Suprapubic skin (tissue), 4 donors: Measurements from ENCODE around the gene PGM2L1. TPM values are rescaled to one million over a fixed set of nuclear protein-coding genes. Genes with fewer than 3 reads are reported as not detected.

ENCODE experiments used
- DNase-seq, 2 donors: peaks; one replicate each; pipeline ENCODE4 v3.0.0-alpha.2; 2019; ENCODE audit warnings: low spot score in 2 of 2
- H3K27ac ChIP-seq: fragments of 200-600 bp; sonication (generic); one replicate; pipeline ENCODE4 v1.5.1; 2019
- H3K27me3 ChIP-seq: fragments of 200-600 bp; sonication (generic); one replicate; pipeline ENCODE4 v1.5.1; 2019
- H3K36me3 ChIP-seq: fragments of 200-600 bp; sonication (generic); one replicate; pipeline ENCODE4 v1.5.1; 2019
- H3K4me1 ChIP-seq: fragments of 200-600 bp; sonication (generic); one replicate; pipeline ENCODE4 v1.5.1; 2019
- H3K4me3 ChIP-seq: fragments of 200-600 bp; sonication (generic); one replicate; pipeline ENCODE4 v1.5.1; 2019; ENCODE audit warnings: mild to moderate bottlenecking
- H3K9me3 ChIP-seq: fragments of 200-600 bp; sonication (generic); one replicate; pipeline ENCODE4 v1.5.1; 2019
- EP300 ChIP-seq: sonication (generic); formaldehyde crosslinking; IDR thresholded peaks from one replicate; pipeline ENCODE4 v1.6.1; 2017; ENCODE audit warnings: antibody characterized with exemption
- POLR2A ChIP-seq, 2 donors: fragments of 450-650 bp; IDR thresholded peaks; one replicate each; pipeline ENCODE4 v1.6.1; 2017; ENCODE audit warnings: antibody characterized with exemption in 2 of 2, mild to moderate bottlenecking in 2 of 2, moderate library complexity in 2 of 2
- POLR2AphosphoS5 ChIP-seq, 3 donors: sonication (generic); formaldehyde crosslinking; IDR thresholded peaks; one replicate each; pipeline ENCODE4 v1.6.1; 2017; ENCODE audit warnings: antibody characterized with exemption in 3 of 3
- WGBS: methylation state at CpG from one replicate; pipeline ENCODE4 v1.1.5; 2018; 5-methylcytosine and 5-hydroxymethylcytosine counted together
- total RNA-seq, 4 donors: library from RNA; depleted of rRNA; stranded (reverse); fragments of >200 nt; gene quantifications; one replicate each; pipeline ENCODE4 v1.1.0, GENCODE V29; 2016
- TF ChIP-seq, protein P1 (sequence below), 2 donors: fragments of 200-600 bp in 1 of 2; fragments of 450-650 bp in 1 of 2; sonication (generic) in 1 of 2; IDR thresholded peaks; one replicate each; pipeline ENCODE4 v1.5.1; 2016 to 2019; ENCODE audit warnings: antibody characterized with exemption in 2 of 2, mild to moderate bottlenecking in 1 of 2, moderate library complexity in 1 of 2

PGM2L1 gene
- total RNA-seq, 4 donors from 2014 or later = 0.91 to 3.9 (median 2.0) TPM

DNA sequence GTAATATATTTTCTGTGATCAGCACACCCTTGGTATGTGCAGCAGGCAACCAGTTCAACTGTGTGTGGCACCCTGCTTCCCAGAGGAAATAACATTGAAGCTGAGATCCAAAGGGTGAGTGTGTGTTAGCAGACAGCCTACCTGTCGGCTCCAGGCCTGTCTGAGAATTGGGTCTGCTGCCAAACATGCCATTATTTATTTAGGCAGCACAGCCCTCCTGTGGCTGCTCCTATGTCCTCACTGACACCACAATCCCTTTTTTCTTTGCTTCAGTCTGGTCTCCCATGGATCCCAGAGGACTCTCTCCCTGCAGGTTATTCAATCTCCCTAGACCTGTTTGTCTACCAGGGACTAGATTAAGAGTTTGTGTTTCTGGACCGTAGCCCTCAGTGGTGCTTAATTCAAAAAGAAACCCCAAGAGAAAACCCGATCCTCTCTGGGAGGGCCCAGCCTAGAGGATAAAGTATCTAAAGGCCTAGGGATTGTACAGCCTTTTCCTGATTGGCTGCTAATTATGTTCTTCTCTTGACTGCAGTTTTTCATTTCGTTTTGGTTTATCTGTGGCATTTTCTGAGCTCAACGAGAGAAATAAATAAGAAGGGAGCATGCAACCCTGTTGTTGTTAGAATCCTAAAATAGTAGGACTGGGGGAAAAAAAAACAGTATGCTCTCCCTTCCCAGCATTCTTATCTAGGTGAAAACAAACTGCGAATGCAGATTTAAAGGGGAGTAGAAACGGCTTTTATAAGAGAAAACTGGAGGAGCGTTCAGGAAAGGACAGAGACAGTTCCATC is 45.0 kb upstream of the PGM2L1 start:
- no peaks in the 10 kb centered on the region for H3K36me3 ChIP-seq
- peaks cover 15% of the 10 kb centered on the region for H3K4me1 ChIP-seq
- H3K4me3 ChIP-seq = no peak overlapping the region
- TF ChIP-seq POLR2AphosphoS5 (IDR thresholded peaks at IDR 0.05) = no peak
- no peak for TF ChIP-seq EP300
- no peak for TF ChIP-seq POLR2A (IDR thresholded peaks at IDR 0.05)
- TF ChIP-seq, protein P1, sequence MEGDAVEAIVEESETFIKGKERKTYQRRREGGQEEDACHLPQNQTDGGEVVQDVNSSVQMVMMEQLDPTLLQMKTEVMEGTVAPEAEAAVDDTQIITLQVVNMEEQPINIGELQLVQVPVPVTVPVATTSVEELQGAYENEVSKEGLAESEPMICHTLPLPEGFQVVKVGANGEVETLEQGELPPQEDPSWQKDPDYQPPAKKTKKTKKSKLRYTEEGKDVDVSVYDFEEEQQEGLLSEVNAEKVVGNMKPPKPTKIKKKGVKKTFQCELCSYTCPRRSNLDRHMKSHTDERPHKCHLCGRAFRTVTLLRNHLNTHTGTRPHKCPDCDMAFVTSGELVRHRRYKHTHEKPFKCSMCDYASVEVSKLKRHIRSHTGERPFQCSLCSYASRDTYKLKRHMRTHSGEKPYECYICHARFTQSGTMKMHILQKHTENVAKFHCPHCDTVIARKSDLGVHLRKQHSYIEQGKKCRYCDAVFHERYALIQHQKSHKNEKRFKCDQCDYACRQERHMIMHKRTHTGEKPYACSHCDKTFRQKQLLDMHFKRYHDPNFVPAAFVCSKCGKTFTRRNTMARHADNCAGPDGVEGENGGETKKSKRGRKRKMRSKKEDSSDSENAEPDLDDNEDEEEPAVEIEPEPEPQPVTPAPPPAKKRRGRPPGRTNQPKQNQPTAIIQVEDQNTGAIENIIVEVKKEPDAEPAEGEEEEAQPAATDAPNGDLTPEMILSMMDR (IDR thresholded peaks at IDR 0.05) = no peak
- H3K9me3 ChIP-seq = no peaks in the 10 kb centered on the region
- 53% methylated on average over 8 of the region's 8 CpGs for WGBS
- H3K27ac ChIP-seq = no peak overlapping the region
- H3K27me3 ChIP-seq = no peaks in the 10 kb centered on the region
- DNase-seq = no peak

GRCh38 chr11:74442636-74443035 is 44.4 kb upstream of the PGM2L1 start:
- WGBS = 65% methylated on average over 3 of the region's 3 CpGs
- TF ChIP-seq, protein P1 (IDR thresholded peaks at IDR 0.05) = no peak
- TF ChIP-seq POLR2AphosphoS5 (IDR thresholded peaks at IDR 0.05) = no peak
- no peak for TF ChIP-seq POLR2A (IDR thresholded peaks at IDR 0.05)
- no peak for TF ChIP-seq EP300
- Histone ChIP-seq H3K36me3 (no peaks in the 10 kb centered on the region), H3K27me3 (no peaks in the 10 kb centered on the region), H3K4me1 (peaks cover 15% of the 10 kb centered on the region), H3K4me3 (no peak overlapping the region), H3K9me3 (no peaks in the 10 kb centered on the region), H3K27ac (no peak overlapping the region)
- no peak for DNase-seq

GRCh38 chr11:74438681-74439080 is 40.4 kb upstream of the PGM2L1 start:
- Histone ChIP-seq H3K9me3 (no peaks in the 10 kb centered on the region), H3K27ac (no peak overlapping the region), H3K36me3 (no peaks in the 10 kb centered on the region), H3K4me1 (no peaks in the 10 kb centered on the region), H3K27me3 (no peaks in the 10 kb centered on the region), H3K4me3 (no peak overlapping the region)
- DNase-seq = no peak
- WGBS = 96% methylated on average over 1 of the region's 1 CpG
- TF ChIP-seq, protein P1 (IDR thresholded peaks at IDR 0.05) = no peak
- TF ChIP-seq EP300 (no peak), POLR2A (IDR thresholded peaks at IDR 0.05) (no peak)

- WGBS = 96% methylated on average over 1 of the region's 1 CpG
- Histone ChIP-seq H3K36me3 (no peaks in the 10 kb centered on the region), H3K9me3 (no peaks in the 10 kb centered on the region), H3K27ac (no peak overlapping the region), H3K4me3 (no peak overlapping the region), H3K4me1 (no peaks in the 10 kb centered on the region), H3K27me3 (no peaks in the 10 kb centered on the region)
- TF ChIP-seq POLR2AphosphoS5 (IDR thresholded peaks at IDR 0.05) = no peak
- TF ChIP-seq POLR2A (IDR thresholded peaks at IDR 0.05) = no peak
- no peak for TF ChIP-seq EP300
- TF ChIP-seq, protein P1 (IDR thresholded peaks at IDR 0.05) = no peak
- no peak for DNase-seq
These were observed 39.3 kb upstream of the PGM2L1 start for GRCh38 chr11:74437441-74438042.

DNA sequence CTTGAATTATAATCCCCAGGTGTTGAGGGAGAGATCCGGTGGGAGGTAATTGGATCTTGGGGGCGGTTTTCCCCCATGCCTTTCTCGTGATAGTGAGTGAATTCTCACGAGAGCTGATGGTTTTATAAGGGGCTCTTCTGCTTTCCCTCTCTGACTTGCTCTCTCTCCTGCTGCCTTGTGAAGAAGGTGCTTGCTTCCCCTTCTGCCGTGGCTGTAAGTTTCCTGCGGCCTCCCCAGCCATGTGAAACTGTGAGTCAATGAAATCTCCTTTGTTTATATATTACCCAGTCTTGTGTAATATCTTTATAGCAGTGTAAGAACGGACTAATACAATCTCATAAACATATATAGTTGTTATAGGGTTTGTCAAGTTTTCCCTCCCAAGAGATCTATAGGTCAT is 36.3 kb upstream of the PGM2L1 start:
- Histone ChIP-seq H3K36me3 (no peaks in the 10 kb centered on the region), H3K4me3 (no peak overlapping the region), H3K27me3 (no peaks in the 10 kb centered on the region), H3K9me3 (no peaks in the 10 kb centered on the region), H3K4me1 (no peaks in the 10 kb centered on the region), H3K27ac (no peak overlapping the region)
- TF ChIP-seq POLR2AphosphoS5 (IDR thresholded peaks at IDR 0.05) (no peak), EP300 (no peak), POLR2A (IDR thresholded peaks at IDR 0.05) (no peak)
- TF ChIP-seq, protein P1 (IDR thresholded peaks at IDR 0.05) = no peak
- 80% methylated on average over 7 of the region's 7 CpGs for WGBS
- DNase-seq = no peak
